Endothelial cell of umbilical vein (primary cell): ENCODE measurements around the gene LSG1. TPM values are rescaled to one million over a fixed set of nuclear protein-coding genes. Genes with fewer than 3 reads are reported as not detected.

Experiments
- BruUV-seq: library from RNA; stranded (reverse); fragments of 400-500 nt; replicated peaks from 2 replicates; lab custom pipeline; 2021; lab: Mats Ljungman, UMichigan
- CTCF ChIA-PET: fragments of 300-600, 350-600 bp; sonication (Branson Sonifier 250); formaldehyde crosslinking; loops from one replicate; lab custom pipeline; 2021; ENCODE audit warnings: antibody characterized with exemption, inconsistent platforms; lab: Charles Lee
- POLR2A ChIA-PET: fragments of 300-600, 350-600 bp; sonication (Branson Sonifier 250); formaldehyde crosslinking; loops from one replicate; lab custom pipeline; 2021; ENCODE audit warnings: antibody characterized with exemption, inconsistent platforms; lab: Charles Lee
- DNase-seq: peaks from one replicate; pipeline ENCODE4 v3.0.0-alpha.2; 2011; ENCODE audit warnings: low read depth, low spot score
- FAIRE-seq: peaks from 2 replicates; lab custom pipeline; 2011; peaks lifted over from hg19 to GRCh38; lab: Jason Lieb, UNC
- H2AFZ ChIP-seq: 2 replicates; pipeline ENCODE4 v1.6.0; 2012; ENCODE audit warnings: low read depth, low read length, control low read depth, inconsistent platforms
- H3K27ac ChIP-seq: 2 replicates; pipeline ENCODE4 v1.5.1; 2011; ENCODE audit warnings: low read depth, mild to moderate bottlenecking, control low read depth, low read length, moderate library complexity; ENCODE audit not compliant: insufficient read depth
- H3K27me3 ChIP-seq, 2 experiments: 2 replicates each; pipeline versions ENCODE4 v1.6.0 to v1.6.1; 2011; ENCODE audit warnings: low read length in 2 of 2, mixed read lengths in 1 of 2; ENCODE audit not compliant: control insufficient read depth in 2 of 2, insufficient read depth in 2 of 2
- H3K36me3 ChIP-seq, 2 experiments: 2 replicates in 1 of 2; 3 replicates in 1 of 2; pipeline ENCODE4 v1.5.1; 2011; ENCODE audit warnings: low read length in 2 of 2, mild to moderate bottlenecking in 1 of 2, moderate library complexity in 1 of 2; ENCODE audit not compliant: control insufficient read depth in 2 of 2, insufficient read depth in 2 of 2; ENCODE audit errors: extremely low read depth in 1 of 2
- H3K4me1 ChIP-seq: 3 replicates; pipeline ENCODE4 v1.5.1; 2011; ENCODE audit warnings: mild to moderate bottlenecking, low read length; ENCODE audit not compliant: control insufficient read depth, insufficient read depth; ENCODE audit errors: extremely low read depth
- H3K4me2 ChIP-seq: 2 replicates; pipeline ENCODE4 v1.6.1; 2011; ENCODE audit warnings: low read length, control low read depth, mixed read lengths; ENCODE audit not compliant: insufficient read depth
- H3K4me3 ChIP-seq, 3 experiments: fragments of 200-600 bp in 1 of 3; sonication (generic), shearing (Covaris generic) in 1 of 3; replicated peaks in 1 of 3; 2 replicates each; pipeline ENCODE4 v1.5.1; 2011 to 2016; ENCODE audit warnings: control low read depth in 3 of 3, low read length in 3 of 3, mild to moderate bottlenecking in 2 of 3, inconsistent platforms in 1 of 3, low read depth in 1 of 3, moderate library complexity in 1 of 3; ENCODE audit not compliant: insufficient read depth in 1 of 3
- H3K79me2 ChIP-seq: 2 replicates; pipeline ENCODE4 v1.6.0; 2012; ENCODE audit warnings: low read length, inconsistent platforms; ENCODE audit not compliant: control insufficient read depth, insufficient read depth
- H3K9ac ChIP-seq: replicated peaks from 2 replicates; pipeline ENCODE3; 2011; ENCODE audit warnings: low read length, control low read depth; ENCODE audit not compliant: insufficient read depth; ENCODE audit errors: extremely low read depth
- H3K9me1 ChIP-seq: replicated peaks from 3 replicates; pipeline ENCODE4 v1.6.0; 2011; ENCODE audit warnings: mild to moderate bottlenecking, low read length; ENCODE audit not compliant: control insufficient read depth, insufficient read depth; ENCODE audit errors: extremely low read depth
- H3K9me3 ChIP-seq: replicated peaks from 2 replicates; pipeline ENCODE4 v1.5.1; 2012; ENCODE audit warnings: low read length, inconsistent platforms; ENCODE audit not compliant: control insufficient read depth, insufficient read depth
- H4K20me1 ChIP-seq: replicated peaks from 2 replicates; pipeline ENCODE3; 2011; ENCODE audit warnings: mild to moderate bottlenecking, low read length; ENCODE audit not compliant: control insufficient read depth, insufficient read depth; ENCODE audit errors: extremely low read depth
- CTCF ChIP-seq, 2 donors: IDR thresholded peaks; 1 replicate in 1 of 2; 2 replicates in 1 of 2; pipeline ENCODE4 v1.5.1; 2011; ENCODE audit warnings: low read length in 2 of 2, mild to moderate bottlenecking in 2 of 2, moderate library complexity in 2 of 2, control low read depth in 1 of 2, inconsistent platforms in 1 of 2, low read depth in 1 of 2; ENCODE audit not compliant: insufficient read depth in 1 of 2; ENCODE audit errors: extremely low read depth in 1 of 2
- EZH2 ChIP-seq: IDR thresholded peaks from 2 replicates; pipeline ENCODE4 v1.6.1; 2012; ENCODE audit warnings: borderline replicate concordance, low read depth, mild to moderate bottlenecking, moderate library complexity, low read length, inconsistent platforms; ENCODE audit not compliant: severe bottlenecking
- FOS ChIP-seq: IDR thresholded peaks from 2 replicates; pipeline ENCODE4 v1.6.1; 2011; ENCODE audit warnings: mild to moderate bottlenecking, low read length, moderate library complexity, borderline replicate concordance; ENCODE audit not compliant: insufficient read depth
- GATA2 ChIP-seq: IDR thresholded peaks from 2 replicates; pipeline ENCODE4 v1.7.0; 2011; ENCODE audit warnings: low read depth, mild to moderate bottlenecking, moderate library complexity, mixed read lengths, low read length; ENCODE audit not compliant: insufficient read length, insufficient read depth
- JUN ChIP-seq: IDR thresholded peaks from 2 replicates; pipeline ENCODE4 v1.6.1; 2011; ENCODE audit warnings: borderline replicate concordance, low read depth; ENCODE audit not compliant: insufficient read length, insufficient read depth
- MAX ChIP-seq: IDR thresholded peaks from 2 replicates; pipeline ENCODE4 v1.6.1; 2011; ENCODE audit not compliant: insufficient read depth, insufficient read length
- MYC ChIP-seq: IDR thresholded peaks from one replicate; pipeline ENCODE4 v1.6.1; 2011; ENCODE audit warnings: mild to moderate bottlenecking, low read depth, low read length
- POLR2A ChIP-seq: IDR thresholded peaks from 2 replicates; pipeline ENCODE4 v1.6.1; 2012; ENCODE audit warnings: low read depth, mild to moderate bottlenecking, control low read depth, low read length
- POLR2AphosphoS5 ChIP-seq: IDR thresholded peaks from 2 replicates; pipeline ENCODE4 v1.6.1; 2012; ENCODE audit warnings: low read depth, mild to moderate bottlenecking, control low read depth, low read length, moderate library complexity; ENCODE audit not compliant: insufficient read depth
- dilution Hi-C: fragments of 300-500 bp; cut with MboI; formaldehyde crosslinking; loops from one replicate; pipeline ENCODE4 v1.15.0; 2019; ENCODE audit warnings: low sequenced_read_pairs; ENCODE audit not compliant: extremely low pct_ligation_motif_present
- intact Hi-C: fragments of 100-400 bp; cut with micrococcal nuclease; formaldehyde crosslinking; loops from one replicate; pipeline ENCODE4 v1.10.0; 2022
- polyA plus RNA-seq, 4 experiments: library from polyadenylated mRNA; depleted of rRNA in 3 of 4; stranded (reverse) in 3 of 4; unstranded in 1 of 4; fragments of >200 nt; gene quantifications; 2 replicates each; pipeline versions ENCODE4 v1.2.1 to v1.2.3, GENCODE V29; 2011 to 2012; ENCODE audit warnings: missing spikeins in 1 of 4
- total RNA-seq: library from RNA; stranded (reverse); gene quantifications from 2 replicates; pipeline ENCODE4 v1.2.3, GENCODE V29; 2021

LSG1 gene
- total and polyA plus RNA-seq, 2 donors (not counting 3 experiments of a cell fraction or from before 2014, with no cell fraction given), result 50.0 to 52.7 TPM

DNA sequence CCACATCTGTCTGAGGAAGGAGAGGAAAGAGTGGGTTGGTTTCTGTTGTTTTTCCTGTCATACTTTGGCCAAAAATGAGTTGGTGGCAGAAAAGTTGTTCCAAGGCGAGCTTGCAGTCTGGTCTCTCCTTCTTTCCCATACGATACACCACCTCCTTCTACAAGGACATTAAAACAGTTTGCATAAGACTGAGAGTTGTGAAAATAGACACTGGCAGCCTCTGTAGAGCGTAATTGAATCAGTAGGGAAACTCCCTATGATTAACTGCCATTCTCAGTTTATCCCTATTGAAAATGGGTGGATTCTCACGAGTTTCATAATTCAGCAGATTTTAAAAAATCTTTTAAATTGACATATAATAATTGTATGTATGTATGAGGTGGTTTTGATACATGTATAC lies 3.7 kb upstream of the LSG1 start:
- Histone ChIP-seq H2AFZ (no peak overlapping the region), H3K4me2 (no peak overlapping the region), H3K36me3 (no peaks in the 10 kb centered on the region), H3K9ac (no peak overlapping the region), H3K9me1 (no peaks in the 10 kb centered on the region), H3K9me3 (no peaks in the 10 kb centered on the region), H3K27ac (no peak overlapping the region), H3K4me3 (no peak overlapping the region), H4K20me1 (no peaks in the 10 kb centered on the region), H3K27me3 (peaks cover 0 to 2% of the 10 kb centered on the region in 2 experiments), H3K4me1 (peaks cover 10% of the 10 kb centered on the region), H3K79me2 (peaks cover 12% of the 10 kb centered on the region)
- dilution Hi-C loops, result loop anchor here (25.0 kb wide), 1 partner anchor 437 kb away; no protein-coding TSS in a partner anchor
- no TSS peak for BruUV-seq
- intact Hi-C loops, result no loop called here
- ChIA-PET CTCF (no interaction called here), POLR2A (no interaction called here)
- TF ChIP-seq GATA2 (no peak), POLR2A (no peak), EZH2 (no peak), MYC (no peak), FOS (no peak), CTCF (IDR thresholded peaks at IDR 0.05; ENCODE audit: extremely low read depth in 1 of 2, insufficient read depth in 1 of 2, low read depth in 1 of 2, low read length in 2 of 2) (no peak), POLR2AphosphoS5 (no peak), MAX (no peak), JUN (no peak)
- no peak for FAIRE-seq
- DNase-seq, result no peak
